ENCODE measurements around the gene SDCBP2.

SDCBP2 gene

DNA sequence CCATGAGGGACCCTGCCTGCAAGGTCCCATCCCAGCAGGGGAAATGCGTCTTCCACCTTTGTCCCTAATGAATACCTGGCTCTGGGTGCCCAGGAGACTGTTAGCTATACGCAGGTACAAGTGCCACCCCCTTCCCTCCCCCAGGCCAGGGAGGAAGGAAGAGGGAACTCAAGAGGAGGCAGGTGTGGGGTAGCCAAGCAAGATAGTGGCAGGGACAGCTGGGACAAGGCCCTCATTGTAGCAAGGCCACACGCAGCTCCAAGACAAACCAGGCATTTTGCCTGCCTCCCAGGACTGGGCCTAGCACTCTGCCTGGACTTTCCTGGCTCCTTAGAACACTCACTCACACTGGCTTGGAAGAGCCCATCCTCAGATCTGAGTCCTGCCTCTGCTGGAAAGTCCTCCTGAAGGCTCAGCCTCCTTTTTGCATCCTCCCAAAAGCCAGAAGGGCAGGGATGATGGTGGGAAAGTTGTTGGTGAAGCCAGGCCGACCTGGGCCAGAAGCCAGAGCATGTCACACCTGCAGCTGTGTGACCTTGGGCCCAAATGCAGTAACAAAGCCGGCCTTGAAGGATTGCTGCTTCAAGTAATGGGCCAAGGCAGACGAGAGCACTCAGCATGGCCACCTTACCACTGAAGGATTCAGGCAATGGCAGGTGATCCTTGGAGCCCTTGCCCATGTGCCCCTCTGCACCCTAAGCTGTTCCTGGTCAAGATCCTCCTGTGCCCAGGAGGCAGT, 35.1 kb downstream of the SDCBP2 start:
- DNase-seq: no peak

DNA sequence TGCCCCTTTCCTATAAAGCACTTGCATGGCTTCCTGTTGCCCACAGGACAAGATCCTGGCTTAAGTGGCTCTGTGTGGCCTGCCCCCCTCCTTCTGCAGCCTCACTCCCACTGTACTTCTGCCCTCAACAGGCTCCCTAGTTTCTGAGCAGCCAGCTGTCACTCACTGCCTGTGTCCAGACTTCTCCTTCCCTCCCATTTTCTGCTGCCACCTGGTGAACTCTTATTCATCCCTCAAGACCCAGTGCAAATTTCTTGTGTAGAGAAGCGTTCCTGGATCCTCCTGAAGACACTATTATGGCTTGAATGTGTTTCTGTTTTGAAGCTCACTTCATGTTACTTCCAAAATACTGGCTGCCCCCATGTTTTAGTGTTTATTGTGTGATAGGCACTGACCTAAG, 36.3 kb downstream of the SDCBP2 start:
- no peak for DNase-seq

DNA sequence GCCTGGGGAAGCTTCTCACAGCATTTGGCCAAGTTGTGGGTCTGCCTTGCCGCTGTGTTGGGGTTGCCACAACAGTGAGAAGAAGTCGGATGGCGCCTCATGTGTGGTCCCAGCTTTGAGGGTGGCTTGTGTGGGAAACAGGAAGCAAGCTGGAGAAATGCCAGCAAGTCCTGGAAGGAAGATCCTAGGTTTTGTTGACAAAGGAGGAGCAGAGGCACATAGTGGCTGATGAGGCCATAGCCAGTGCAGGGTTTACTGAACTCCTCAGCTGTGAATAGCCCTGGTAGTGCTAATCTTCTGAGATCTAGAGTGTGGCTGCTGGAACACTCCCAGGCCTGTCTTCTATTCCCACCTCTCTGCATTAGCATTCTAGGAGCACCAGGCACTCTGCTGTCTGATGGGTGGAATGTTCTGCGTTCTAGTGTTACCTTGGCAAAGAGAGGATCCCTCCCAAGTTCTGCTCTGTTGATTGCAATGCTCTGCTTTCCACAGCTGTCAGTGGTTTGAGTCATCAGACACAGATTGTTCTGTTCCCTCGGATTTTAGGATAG, 37.7 kb downstream of the SDCBP2 start:
- DNase-seq: no peak

DNA sequence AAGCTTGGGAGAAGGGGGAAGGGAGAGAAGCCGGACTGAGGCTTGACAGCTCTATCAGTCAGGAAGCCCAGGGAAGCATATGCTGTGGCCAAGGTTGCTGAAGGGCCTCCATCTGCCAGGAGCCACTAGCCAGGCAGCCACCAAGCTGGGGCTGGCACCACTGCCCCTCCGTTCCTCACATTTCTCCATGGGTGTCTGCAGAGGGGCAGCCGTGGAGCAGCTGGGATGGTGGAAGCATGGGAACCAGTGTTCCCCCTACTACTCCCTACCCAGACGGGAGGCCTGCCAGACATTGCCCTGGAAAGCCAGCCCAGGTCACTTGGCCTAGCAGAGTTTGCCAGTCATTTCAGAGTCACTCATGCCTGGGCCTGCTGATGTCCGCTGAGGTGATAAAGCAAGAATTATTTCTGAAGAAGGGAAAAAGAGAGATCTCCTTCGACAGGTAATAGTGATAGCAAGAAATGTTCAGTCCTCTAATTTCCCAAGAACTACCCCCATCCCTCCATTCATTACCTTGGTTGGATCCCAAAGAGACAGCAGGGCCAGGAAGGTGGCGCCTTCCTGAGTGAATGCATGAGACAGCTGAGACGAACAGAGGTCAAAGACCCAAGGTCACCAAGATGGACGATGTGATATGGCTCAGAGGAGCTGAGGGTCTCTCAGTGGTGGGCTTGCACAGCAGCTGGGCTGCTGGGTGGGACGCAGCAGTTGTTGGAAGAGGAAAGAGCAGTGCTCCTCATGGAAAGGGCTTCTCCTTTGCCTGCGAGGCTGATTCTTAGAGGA, 41.0 kb downstream of the SDCBP2 start:
- DNase-seq: no peak

DNA sequence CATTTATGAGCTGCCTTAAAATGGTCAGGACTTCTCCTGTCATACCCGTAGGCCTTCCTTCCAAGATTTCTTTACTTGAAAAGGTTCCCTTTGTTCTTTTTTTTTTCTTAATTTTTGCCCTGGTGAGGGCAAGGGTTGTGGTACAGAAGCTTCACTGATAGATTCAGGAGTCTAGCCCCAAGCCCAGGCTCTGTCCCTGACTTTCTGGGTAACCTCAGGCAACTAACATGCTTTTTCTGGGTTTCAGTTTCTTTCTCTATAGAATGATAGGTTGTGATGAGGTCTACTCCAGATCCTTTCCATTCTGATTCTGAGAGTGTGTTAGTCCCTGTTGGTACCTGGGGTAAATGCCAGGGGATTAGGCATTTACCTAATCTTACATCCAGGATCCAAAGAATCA, 41.6 kb downstream of the SDCBP2 start:
- DNase-seq: no peak

DNA sequence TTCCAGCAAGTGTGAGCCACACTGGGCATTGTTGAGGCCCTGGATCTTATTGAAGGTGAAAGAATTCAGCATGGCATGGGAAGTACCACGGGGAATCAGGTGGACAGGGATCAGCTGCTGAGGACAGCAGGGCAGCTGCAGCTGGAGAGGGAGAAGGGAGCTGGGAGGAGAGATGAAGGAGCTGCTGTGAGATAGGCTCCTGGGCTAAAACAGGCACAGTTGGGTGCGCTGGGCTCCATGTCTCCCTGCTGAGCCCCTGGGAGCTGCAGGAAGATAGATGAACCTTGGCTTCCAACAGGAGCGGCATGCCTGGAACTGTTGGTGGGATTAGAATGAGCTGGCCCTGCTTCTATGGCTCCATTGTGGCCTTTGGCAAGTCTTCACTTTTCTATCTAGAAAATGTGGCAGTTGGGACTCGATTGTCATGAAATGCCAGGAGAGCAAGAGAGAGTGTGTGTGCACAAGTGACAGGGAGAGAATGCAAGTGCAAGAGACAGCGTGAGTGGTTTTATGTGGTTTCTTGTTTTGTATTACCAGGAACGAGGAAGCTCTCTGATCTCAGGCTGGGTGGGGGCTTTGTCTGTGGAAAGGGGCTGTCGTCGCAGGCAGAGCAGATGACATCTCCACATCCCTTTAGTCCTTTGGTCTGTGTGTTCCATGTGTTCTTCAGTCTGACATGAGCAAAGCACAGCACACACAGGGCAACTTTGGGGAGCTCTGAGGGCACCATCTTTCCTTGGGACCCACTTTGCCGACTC, 42.5 kb downstream of the SDCBP2 start:
- DNase-seq: no peak

DNA sequence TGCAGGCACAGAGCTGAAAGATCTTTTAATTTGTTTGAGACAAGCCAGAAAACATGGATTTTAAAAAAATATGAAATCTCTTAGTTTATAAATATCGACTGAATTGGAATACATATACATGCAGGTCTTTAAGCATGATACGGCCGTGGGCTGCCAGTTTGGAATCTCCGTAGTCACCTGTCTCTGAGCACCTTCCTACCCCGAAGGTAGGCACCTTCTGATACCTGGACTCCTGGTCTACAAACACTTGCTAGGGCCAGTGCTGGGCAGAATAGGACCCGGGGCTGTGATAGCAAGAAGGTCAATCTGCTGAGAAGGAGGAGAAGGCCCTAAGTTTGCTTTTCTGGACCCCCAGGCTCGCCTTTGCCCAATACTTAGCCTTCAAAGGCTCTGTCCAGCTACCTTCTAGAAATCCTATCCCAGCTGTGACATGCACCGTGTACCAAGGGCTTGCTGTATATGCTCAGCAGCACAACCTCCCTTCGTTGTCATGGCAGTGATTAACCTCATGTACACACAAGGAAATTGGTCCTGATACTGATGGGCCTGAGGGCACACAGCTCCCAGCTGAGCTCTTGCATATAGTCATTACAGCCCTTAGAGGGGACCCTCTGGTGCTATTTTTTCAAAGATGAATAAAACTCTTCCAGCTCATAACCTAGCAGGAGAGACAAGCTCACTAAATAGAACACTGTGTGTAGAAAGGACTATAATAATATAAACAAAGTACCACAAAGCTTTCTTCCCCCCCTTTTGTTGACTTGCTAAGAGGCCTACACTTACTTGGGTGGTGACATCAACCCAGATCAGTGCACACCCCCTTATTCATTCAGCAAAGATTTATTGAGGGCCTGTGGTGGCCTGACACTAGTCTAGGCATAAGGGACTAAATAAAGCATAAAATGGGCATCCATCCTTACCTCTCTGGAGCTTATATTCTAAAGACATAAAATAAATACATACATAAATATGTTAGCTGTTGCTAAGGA, 45.1 kb downstream of the SDCBP2 start:
- DNase-seq: no peak

DNA sequence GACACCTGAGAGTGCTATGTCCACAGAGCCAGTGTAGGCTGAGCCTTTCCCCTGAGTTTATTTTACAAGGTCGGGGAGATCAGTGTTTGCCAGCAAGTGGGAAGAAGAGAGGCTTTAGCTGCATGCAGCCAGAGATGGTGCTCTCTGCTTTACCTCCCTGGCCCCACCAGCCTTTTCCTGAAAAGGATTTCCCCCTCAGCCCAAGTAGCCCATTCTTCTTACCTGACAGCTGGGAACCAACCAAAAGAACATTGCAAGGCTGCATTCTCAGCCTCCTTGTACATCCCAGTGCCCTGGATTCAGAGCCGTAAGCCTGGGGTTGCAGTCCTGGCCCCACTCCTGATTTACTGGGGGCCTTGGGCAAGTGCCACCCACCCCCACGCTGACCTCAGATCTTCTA, 46.0 kb downstream of the SDCBP2 start:
- DNase-seq: no peak

DNA sequence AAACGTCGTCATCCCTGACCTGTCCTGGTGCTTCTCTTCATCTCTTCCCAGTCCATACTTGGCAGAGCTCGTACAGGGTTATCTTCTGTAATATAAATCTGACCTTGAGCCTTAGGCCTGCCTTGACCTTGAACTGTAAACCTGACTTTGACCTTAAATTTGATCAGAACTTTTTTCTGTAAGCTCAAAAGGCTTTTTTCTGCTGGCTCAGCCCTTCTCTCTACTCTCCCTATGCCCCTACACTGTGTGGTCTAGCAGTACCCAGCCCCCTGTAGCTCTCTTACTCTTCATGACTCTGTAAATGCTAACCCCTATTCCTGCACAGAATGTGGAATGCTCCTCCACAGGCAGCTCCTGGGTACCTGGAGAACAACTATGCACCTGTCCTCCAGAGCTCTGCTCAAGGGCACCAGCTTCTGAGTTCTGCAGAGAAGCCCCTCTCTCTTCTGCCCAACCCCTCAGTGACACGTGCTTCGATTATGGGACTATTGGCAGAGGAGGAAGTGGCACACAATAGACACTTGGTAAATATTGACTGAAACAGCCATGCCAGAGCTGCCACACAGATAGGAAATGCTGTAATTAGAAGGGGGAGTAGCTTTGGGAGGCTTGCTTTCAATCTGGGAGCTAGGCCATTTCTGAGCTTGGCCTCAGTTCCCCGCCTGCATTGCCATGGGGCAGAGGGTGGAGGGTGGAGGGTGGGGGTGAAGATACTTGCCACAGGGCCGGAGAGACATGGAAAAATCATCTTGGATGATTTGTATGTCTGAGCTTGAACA, 47.5 kb downstream of the SDCBP2 start:
- DNase-seq: no peak

DNA sequence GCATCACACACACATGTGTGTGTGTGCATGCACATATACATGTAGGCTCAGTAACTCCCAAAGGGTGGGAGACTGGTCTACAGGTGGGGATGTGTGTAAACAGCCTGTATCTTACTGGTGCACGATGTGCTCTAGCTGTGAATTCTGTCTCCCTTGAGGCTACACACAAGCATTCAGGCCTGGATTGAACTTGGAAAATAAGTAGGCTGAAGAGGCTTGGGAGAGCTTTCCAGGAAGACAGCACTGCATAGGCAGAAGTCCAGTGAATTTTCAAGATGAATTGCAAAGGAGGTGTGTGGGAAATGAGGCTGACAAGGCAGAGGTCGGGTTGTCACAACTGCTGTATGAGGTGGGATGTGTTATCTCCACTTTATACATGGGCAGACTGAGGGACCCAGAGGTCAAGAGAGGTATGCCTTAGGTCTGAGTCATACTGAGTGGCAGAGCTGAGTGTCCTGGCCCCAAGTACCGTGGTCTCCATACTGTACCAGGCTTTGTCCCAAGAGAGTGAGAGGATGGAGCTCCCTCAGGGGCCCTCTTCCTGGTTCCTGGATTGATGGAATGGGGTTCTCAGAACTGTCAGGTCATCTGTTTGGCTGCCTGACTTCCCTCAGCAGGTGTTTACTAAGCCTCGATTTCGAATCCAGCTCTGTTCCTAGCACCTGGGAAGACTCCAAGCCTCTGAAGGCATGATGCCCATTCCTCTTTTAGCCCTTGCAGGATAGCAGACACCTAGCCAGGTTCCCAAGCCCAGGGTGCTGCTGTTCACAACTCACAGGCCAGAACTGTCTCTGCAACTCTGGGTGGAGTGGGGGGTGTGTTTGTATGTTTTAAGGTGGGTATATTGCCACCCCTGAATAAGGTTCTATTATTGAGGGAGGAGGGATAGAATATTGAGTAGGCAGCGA, 48.5 kb downstream of the SDCBP2 start:
- no peak for DNase-seq

DNA sequence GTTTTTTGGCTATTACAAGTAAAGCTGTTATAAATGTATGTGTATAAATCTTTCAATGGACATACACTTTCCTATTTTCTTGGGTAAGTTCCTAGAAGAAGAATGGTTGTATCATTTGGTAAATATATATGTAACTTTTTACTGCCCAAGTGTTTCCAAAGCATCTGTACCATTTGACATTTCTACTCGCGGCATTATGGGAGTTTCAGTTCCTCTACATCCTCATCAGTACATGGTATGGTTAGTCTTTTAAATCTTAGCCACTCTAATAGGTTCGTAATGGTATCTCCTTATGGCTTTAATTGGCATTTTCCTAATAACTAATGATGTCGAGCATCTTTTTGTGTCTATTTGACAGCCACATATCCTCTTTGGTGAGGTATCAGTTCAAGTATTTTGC, 49.9 kb downstream of the SDCBP2 start:
- no peak for DNase-seq

DNA sequence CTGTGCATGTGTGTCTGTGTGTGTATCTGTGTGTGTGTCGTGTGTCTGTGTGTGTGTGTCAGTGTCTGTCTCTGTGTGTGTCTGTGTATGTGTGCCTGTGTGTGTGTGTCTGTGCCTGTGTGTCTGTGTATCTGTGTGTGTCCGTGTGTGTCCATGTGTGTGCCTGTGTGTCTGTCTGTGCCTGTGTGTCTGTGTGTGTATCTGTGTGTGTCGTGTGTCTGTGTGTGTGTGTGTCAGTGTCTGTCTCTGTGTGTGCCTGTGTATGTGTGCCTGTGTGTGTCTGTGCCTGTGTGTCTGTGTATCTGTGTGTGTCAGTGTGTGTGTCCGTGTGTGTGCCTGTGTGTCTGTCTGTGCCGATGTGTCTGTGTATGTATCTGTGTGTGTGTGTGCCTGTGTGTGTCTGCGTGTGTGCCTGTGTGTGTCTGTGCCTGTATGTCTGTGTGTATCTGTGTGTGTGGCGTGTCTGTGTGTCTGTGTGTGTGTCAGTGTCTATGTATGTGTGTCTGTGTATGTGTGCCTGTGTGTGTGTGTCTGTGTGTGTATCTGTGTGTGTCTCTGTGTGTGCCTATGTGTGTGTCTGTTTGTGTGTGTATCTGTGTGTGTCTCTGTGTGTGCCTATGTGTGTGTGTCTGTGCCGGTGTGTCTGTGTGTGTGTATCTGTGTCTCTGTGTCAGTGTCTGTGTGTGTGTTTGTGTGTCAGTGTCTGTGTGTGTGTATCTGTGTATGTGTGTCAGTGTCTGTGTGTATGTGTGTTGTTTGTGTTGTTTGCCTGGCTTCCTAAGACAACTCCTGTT, 51.2 kb downstream of the SDCBP2 start:
- no peak for DNase-seq

DNA sequence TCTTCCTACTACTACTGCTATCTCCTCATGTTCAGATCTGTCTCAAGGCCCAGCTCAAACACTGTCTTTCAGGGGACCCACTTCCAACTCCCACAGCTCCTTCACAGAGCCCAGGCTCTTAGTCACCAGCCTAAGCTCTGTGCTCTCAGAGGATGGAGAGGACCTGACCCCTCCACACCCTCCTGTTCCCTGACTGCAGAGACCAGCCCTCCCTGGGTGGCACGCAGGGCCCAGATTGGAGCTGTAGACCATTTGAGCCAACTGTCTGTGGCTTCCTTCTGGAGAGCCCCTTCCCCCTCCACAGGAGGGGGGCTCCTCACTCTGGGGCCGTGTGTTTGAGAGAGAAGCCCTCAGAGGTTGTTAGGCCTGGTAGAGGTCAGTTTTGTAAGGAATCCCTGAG, 53.0 kb downstream of the SDCBP2 start:
- no peak for DNase-seq

DNA sequence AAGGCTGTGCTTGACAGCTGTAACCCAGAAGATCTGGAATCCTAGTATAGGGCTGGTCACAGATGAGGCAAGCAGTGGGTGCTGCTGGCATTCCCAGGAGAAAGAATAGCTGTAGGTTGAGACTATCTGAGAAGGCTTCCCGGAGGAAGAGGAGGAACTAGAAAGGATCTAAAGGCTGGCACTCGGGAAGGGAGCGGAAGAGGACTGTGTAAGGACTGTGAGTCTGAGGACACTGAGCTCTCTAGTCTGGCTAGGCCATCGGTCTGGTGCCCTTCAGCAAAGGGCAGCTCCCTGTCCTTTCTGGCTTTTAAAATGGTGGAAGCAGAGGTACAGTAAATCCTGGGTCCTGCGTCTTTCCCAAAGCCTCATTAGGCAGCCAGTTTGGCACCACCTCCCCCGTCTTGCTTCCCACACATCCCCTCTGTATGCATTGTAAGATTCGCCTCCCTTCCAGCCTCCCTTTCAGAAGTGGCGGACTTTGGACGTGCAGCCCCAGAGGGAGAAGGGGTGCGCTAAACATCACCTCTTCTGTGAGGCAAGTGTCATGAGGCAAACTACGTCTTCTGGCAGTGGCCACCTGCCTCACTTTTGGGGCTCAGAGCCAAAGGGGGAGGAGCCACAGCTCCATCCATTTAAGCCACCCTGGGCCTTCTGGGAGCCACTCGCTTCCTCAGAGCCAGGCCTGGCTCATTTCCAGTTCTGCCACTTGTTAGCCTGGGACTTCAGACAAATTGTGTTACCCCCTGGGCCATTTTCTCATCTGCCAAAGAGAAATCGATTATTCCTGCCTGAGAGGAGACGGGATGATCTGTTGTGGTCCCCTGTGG, 54.2 kb downstream of the SDCBP2 start:
- DNase-seq: no peak

DNA sequence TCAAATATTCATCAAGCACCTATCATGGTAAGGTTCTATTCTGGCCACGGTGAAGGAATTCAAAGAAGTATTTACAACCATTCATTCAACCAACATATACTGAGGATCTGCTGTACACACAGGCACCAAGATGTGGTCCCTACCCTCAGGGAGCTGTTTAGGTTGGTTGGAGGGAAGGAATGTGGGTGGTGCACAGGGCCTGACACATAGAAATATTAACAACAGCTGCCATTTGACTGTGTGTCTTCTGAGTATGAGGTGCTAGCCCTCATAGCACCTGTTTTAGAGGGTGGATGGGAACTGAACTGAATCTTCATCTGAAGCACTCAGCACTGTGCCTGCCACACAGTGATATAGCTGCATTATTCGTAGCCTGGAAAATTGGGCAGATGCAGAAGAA, 55.6 kb downstream of the SDCBP2 start:
- DNase-seq: no peak

DNA sequence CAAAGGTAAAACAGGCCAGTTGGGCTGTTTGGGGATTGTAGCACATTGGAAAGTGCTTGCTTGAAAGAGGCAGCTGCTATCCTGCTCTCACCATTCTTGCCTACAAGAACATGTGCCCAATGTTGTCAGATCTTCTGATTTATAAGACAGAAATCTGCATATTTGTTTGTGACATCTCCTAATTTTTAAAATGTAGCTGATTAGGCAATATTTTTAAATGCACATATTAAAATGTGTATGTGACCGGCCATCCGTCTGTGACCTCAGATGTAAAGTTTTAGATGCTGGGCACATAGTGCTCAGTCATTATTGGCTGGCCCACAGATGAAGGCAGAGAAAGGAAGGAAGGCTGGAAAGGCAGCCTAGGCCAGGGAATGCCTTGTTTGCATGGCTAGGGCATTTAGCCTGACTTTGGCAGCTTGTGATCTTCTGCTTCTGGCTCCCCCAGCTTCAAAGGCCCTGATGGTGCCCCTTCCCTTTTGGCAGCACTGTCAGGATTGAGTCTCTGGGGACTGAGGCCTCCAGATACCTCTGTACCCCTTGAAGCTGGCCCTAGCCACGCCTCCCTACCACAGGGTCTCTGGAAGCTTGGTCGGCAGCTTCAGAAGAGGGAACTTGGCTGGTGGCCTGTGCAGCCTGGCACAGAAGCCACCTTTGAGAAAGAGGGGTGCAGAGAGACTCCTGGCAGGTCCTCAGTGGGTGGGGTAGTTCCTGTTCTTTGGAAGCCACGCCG, 56.4 kb downstream of the SDCBP2 start:
- DNase-seq: no peak

DNA sequence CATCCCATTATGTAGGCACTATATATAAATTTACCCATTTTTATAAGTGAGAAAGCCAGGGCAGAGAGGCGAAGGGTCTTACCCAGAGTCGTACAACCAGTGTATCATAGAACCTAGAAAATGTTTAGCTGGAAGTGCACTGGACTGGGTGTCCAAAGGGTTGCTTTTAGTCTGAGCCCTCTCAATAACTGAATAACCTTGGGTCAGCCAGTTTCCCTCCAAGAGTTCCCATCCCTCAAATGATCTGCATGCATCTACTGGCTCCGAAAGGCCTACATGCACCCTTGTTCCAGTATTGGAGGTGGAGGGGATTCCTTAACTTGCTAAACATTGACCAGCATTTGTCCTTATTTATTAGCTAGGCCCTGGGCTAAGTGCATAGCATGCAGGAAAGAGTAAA, 59.1 kb downstream of the SDCBP2 start:
- DNase-seq: no peak

DNA sequence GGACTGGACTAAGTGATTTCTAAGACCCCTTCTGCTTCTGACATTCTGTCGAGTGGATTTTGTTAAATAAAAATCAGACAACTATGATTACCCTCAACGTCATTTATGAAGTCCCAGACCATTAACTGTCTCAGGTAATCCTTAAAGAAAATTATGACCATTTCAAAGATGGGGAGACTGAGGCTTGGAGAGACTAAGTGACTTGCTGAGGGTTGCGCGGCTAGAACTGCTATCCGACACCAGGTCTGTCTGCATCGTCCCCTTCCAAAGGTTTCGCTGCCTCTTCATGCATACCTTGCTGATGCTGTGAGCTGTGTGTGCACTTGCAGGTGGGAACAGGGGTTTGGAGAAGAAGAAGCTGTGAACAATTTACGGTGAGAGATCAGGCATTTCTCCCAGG, 59.7 kb downstream of the SDCBP2 start:
- DNase-seq: no peak
